K562 (cell line): Measurements from ENCODE around the gene NEU1. TPM values are rescaled to one million over a fixed set of nuclear protein-coding genes. Genes with fewer than 3 reads are reported as not detected.

Source experiments
- CBX2 ChIP-seq: fragments of 200-600 bp; sonication (generic); IDR thresholded peaks from one replicate; pipeline ENCODE4 v1.6.1; 2012; ENCODE audit warnings: mild to moderate bottlenecking, low read length, inconsistent platforms; ENCODE audit not compliant: insufficient read depth, poor library complexity, severe bottlenecking
- CC2D1A ChIP-seq: fragments of 450-650 bp; IDR thresholded peaks from 2 replicates; pipeline ENCODE4 v1.6.1; 2017; ENCODE audit warnings: mild to moderate bottlenecking
- E2F3 ChIP-seq: fragments of 250-450 bp; sonication (Bioruptor Pico); IDR thresholded peaks from 2 replicates; pipeline ENCODE4 v1.4.0; 2020; ENCODE audit warnings: mild to moderate bottlenecking
- ILF3 ChIP-seq: fragments of 450-650 bp; IDR thresholded peaks from 2 replicates; pipeline ENCODE4 v1.6.1; 2018; ENCODE audit warnings: antibody characterized with exemption, mild to moderate bottlenecking, moderate library complexity, borderline replicate concordance
- KAT2B ChIP-seq: IDR thresholded peaks from one replicate; pipeline ENCODE4 v1.6.1; 2012; ENCODE audit warnings: low read depth, mild to moderate bottlenecking, control low read depth, inconsistent platforms, low read length, moderate library complexity
- MCM2 ChIP-seq: fragments of 450-650 bp; IDR thresholded peaks from 2 replicates; pipeline ENCODE4 v1.6.1; 2017; ENCODE audit warnings: low read depth, mild to moderate bottlenecking
- PCBP2 ChIP-seq: fragments of 200-400 bp; formaldehyde crosslinking; IDR thresholded peaks from 2 replicates; pipeline ENCODE4 v1.6.1; 2018; ENCODE audit warnings: low read length, low read depth, mild to moderate bottlenecking, moderate library complexity; ENCODE audit not compliant: poor library complexity, severe bottlenecking
- ZFP30 ChIP-seq: fragments of 250-450 bp; sonication (Bioruptor Pico); IDR thresholded peaks from 2 replicates; pipeline ENCODE4 v1.8.0; 2022; ENCODE audit warnings: moderate library complexity, mild to moderate bottlenecking, inconsistent platforms, borderline replicate concordance
- ZNF282 ChIP-seq: sonication (generic); formaldehyde crosslinking; IDR thresholded peaks from 2 replicates; pipeline ENCODE4 v1.8.1; 2023; ENCODE audit warnings: missing genetic modification reagents
- ZNF436 ChIP-seq: fragments of 250-450, 450-650 bp; sonication (Bioruptor Pico); formaldehyde crosslinking; IDR thresholded peaks from 2 replicates; pipeline ENCODE4 v1.7.0; 2020; ENCODE audit warnings: mild to moderate bottlenecking
- ZSCAN29 ChIP-seq: fragments of 450-650 bp; IDR thresholded peaks from 2 replicates; pipeline ENCODE4 v1.6.1; 2017
- polyA plus RNA-seq, 8 experiments: library from polyadenylated mRNA; depleted of rRNA in 4 of 8; stranded (reverse) in 5 of 8; unstranded in 3 of 8; fragments of >200 nt; fragmentation: Nextera tagmentation in 2 of 8; fragmentation: Illumina TruSeq in 1 of 8; extraction: Ambion mirVana in 2 of 8; extraction: Trizol in 1 of 8; gene quantifications; 2 replicates each; pipeline versions ENCODE4 v1.2.1 to v1.2.3, GENCODE V29; 2011 to 2014; ENCODE audit warnings: inconsistent platforms in 1 of 8, missing spikeins in 1 of 8
- total RNA-seq, 7 experiments: library from RNA; depleted of rRNA in 6 of 7; stranded (reverse); fragments of >200 nt in 6 of 7; fragmentation: Illumina TruSeq in 2 of 7; extraction: Trizol in 2 of 7; gene quantifications; 2 replicates each; pipeline versions ENCODE4 v1.2.1 to v1.2.3, GENCODE V29; 2011 to 2021; ENCODE audit warnings: low replicate concordance in 1 of 7
- TF ChIP-seq, protein P1 (sequence below): fragments of 250-450 bp; sonication (Bioruptor Pico); IDR thresholded peaks from 2 replicates; pipeline ENCODE4 v1.5.0; 2021
- TF ChIP-seq, protein P2 (sequence below): fragments of 450-650 bp; conservative IDR thresholded peaks from 2 replicates; pipeline ENCODE4 v1.6.1; 2016; ENCODE audit warnings: missing genetic modification characterization, low read depth, mild to moderate bottlenecking, missing compliant biosample characterization, moderate library complexity
- TF ChIP-seq, protein P3 (sequence below), 2 experiments: fragments of 450-650 bp; conservative IDR thresholded peaks; 2 replicates each; pipeline ENCODE4 v1.6.1; 2017; ENCODE audit warnings: mild to moderate bottlenecking in 2 of 2, moderate library complexity in 2 of 2
- TF ChIP-seq, protein P4 (sequence below), 2 experiments: IDR thresholded peaks in 1 of 2; conservative IDR thresholded peaks in 1 of 2; 2 replicates each; pipeline ENCODE4 v1.6.1; 2016; ENCODE audit warnings: low read depth in 2 of 2, mild to moderate bottlenecking in 1 of 2, missing compliant biosample characterization in 1 of 2, missing genetic modification characterization in 1 of 2, moderate library complexity in 1 of 2
- TF ChIP-seq, protein P5 (sequence below): fragments of 450-650 bp; IDR thresholded peaks from 2 replicates; pipeline ENCODE4 v1.6.1; 2017; ENCODE audit warnings: antibody characterized with exemption, mild to moderate bottlenecking

Gene NEU1
- total and polyA plus RNA-seq, 9 of the 15 experiments (the other 6 are each of a cell fraction or from before 2014, with no cell fraction given) = 14.8 to 67.8 (median 51.0) TPM

- TF ChIP-seq PCBP2 = no peak
- no peak; the same call in 1 of the 2 replicates for TF ChIP-seq ZFP30
- TF ChIP-seq ILF3 = no peak
- TF ChIP-seq, protein P1, sequence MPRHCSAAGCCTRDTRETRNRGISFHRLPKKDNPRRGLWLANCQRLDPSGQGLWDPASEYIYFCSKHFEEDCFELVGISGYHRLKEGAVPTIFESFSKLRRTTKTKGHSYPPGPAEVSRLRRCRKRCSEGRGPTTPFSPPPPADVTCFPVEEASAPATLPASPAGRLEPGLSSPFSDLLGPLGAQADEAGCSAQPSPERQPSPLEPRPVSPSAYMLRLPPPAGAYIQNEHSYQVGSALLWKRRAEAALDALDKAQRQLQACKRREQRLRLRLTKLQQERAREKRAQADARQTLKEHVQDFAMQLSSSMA = peak; percentile 87
- TF ChIP-seq CBX2 = no peak
- TF ChIP-seq CC2D1A = no peak
- TF ChIP-seq E2F3 (CRISPR knock-in tag) = peak; percentile 67; the same call in 1 of the 2 replicates
- TF ChIP-seq, protein P2, sequence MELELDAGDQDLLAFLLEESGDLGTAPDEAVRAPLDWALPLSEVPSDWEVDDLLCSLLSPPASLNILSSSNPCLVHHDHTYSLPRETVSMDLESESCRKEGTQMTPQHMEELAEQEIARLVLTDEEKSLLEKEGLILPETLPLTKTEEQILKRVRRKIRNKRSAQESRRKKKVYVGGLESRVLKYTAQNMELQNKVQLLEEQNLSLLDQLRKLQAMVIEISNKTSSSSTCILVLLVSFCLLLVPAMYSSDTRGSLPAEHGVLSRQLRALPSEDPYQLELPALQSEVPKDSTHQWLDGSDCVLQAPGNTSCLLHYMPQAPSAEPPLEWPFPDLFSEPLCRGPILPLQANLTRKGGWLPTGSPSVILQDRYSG (tag) = no peak
- no peak for TF ChIP-seq KAT2B
- peak; percentile 70 for TF ChIP-seq ZNF436
- TF ChIP-seq, protein P3, sequence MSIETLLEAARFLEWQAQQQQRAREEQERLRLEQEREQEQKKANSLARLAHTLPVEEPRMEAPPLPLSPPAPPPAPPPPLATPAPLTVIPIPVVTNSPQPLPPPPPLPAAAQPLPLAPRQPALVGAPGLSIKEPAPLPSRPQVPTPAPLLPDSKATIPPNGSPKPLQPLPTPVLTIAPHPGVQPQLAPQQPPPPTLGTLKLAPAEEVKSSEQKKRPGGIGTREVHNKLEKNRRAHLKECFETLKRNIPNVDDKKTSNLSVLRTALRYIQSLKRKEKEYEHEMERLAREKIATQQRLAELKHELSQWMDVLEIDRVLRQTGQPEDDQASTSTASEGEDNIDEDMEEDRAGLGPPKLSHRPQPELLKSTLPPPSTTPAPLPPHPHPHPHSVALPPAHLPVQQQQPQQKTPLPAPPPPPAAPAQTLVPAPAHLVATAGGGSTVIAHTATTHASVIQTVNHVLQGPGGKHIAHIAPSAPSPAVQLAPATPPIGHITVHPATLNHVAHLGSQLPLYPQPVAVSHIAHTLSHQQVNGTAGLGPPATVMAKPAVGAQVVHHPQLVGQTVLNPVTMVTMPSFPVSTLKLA (conservative IDR thresholded peaks at IDR 0.05) = no peak
- no peak for TF ChIP-seq ZNF282 (CRISPR knock-in tag)
- TF ChIP-seq MCM2 = no peak
- TF ChIP-seq, protein P4, sequence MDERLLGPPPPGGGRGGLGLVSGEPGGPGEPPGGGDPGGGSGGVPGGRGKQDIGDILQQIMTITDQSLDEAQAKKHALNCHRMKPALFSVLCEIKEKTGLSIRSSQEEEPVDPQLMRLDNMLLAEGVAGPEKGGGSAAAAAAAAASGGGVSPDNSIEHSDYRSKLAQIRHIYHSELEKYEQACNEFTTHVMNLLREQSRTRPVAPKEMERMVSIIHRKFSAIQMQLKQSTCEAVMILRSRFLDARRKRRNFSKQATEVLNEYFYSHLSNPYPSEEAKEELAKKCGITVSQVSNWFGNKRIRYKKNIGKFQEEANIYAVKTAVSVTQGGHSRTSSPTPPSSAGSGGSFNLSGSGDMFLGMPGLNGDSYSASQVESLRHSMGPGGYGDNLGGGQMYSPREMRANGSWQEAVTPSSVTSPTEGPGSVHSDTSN (CRISPR knock-in tag; IDR thresholded peaks at IDR 0.05; ENCODE audit: low read depth) = no peak
- TF ChIP-seq, protein P4 (tag; conservative IDR thresholded peaks at IDR 0.05; ENCODE audit: low read depth) = no peak; the same call in 1 of the 2 replicates
- TF ChIP-seq, protein P5, sequence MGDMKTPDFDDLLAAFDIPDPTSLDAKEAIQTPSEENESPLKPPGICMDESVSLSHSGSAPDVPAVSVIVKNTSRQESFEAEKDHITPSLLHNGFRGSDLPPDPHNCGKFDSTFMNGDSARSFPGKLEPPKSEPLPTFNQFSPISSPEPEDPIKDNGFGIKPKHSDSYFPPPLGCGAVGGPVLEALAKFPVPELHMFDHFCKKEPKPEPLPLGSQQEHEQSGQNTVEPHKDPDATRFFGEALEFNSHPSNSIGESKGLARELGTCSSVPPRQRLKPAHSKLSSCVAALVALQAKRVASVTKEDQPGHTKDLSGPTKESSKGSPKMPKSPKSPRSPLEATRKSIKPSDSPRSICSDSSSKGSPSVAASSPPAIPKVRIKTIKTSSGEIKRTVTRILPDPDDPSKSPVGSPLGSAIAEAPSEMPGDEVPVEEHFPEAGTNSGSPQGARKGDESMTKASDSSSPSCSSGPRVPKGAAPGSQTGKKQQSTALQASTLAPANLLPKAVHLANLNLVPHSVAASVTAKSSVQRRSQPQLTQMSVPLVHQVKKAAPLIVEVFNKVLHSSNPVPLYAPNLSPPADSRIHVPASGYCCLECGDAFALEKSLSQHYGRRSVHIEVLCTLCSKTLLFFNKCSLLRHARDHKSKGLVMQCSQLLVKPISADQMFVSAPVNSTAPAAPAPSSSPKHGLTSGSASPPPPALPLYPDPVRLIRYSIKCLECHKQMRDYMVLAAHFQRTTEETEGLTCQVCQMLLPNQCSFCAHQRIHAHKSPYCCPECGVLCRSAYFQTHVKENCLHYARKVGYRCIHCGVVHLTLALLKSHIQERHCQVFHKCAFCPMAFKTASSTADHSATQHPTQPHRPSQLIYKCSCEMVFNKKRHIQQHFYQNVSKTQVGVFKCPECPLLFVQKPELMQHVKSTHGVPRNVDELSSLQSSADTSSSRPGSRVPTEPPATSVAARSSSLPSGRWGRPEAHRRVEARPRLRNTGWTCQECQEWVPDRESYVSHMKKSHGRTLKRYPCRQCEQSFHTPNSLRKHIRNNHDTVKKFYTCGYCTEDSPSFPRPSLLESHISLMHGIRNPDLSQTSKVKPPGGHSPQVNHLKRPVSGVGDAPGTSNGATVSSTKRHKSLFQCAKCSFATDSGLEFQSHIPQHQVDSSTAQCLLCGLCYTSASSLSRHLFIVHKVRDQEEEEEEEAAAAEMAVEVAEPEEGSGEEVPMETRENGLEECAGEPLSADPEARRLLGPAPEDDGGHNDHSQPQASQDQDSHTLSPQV = no peak
- TF ChIP-seq ZSCAN29 = no peak
These were observed 47.4 kb downstream of the NEU1 start, which contains the start of the genes HSPA1A and HSPA1L (continued) for GRCh38 chr6:31815025-31815838.
